Measurements from ENCODE around the gene NTHL1.

GRCh38 chr16:2083876-2084780 lies 36.5 kb upstream of the NTHL1 start:
- no peak for TF ChIP-seq ZNF133 (tag by site-specific recombination; IDR thresholded peaks at IDR 0.05)
- no peak for TF ChIP-seq ZNF211 (tag by site-specific recombination; IDR thresholded peaks at IDR 0.05; ENCODE audit: low read depth)
- TF ChIP-seq ZNF837 (tag by site-specific recombination; IDR thresholded peaks at IDR 0.05) = no peak
- no peak for TF ChIP-seq YY1 (tag by site-specific recombination; IDR thresholded peaks at IDR 0.05)
- no peak for TF ChIP-seq CTCF (tag by site-specific recombination; IDR thresholded peaks at IDR 0.05)
- TF ChIP-seq SALL2 (tag by site-specific recombination; IDR thresholded peaks at IDR 0.05; ENCODE audit: borderline replicate concordance) = no peak
- TF ChIP-seq ZNF175 (tag by site-specific recombination; IDR thresholded peaks at IDR 0.05) = no peak
- no peak for TF ChIP-seq TCF7L2 (IDR thresholded peaks at IDR 0.05; ENCODE audit: borderline replicate concordance, low read depth, low read length)
- no peak for TF ChIP-seq KLF17 (tag by site-specific recombination; IDR thresholded peaks at IDR 0.05)
- no peak for TF ChIP-seq ZNF416 (tag by site-specific recombination; IDR thresholded peaks at IDR 0.05)
- no peak for TF ChIP-seq ZNF274 (IDR thresholded peaks at IDR 0.05; ENCODE audit: low read length)
- no peak for TF ChIP-seq ZNF274 (tag by site-specific recombination; IDR thresholded peaks at IDR 0.05; ENCODE audit: borderline replicate concordance)
- TF ChIP-seq, protein P1, sequence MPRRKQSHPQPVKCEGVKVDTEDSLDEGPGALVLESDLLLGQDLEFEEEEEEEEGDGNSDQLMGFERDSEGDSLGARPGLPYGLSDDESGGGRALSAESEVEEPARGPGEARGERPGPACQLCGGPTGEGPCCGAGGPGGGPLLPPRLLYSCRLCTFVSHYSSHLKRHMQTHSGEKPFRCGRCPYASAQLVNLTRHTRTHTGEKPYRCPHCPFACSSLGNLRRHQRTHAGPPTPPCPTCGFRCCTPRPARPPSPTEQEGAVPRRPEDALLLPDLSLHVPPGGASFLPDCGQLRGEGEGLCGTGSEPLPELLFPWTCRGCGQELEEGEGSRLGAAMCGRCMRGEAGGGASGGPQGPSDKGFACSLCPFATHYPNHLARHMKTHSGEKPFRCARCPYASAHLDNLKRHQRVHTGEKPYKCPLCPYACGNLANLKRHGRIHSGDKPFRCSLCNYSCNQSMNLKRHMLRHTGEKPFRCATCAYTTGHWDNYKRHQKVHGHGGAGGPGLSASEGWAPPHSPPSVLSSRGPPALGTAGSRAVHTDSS (tag by site-specific recombination; IDR thresholded peaks at IDR 0.05) = no peak
- TF ChIP-seq ZNF600 (tag by site-specific recombination; IDR thresholded peaks at IDR 0.05) = no peak
- no peak for TF ChIP-seq ZNF302 (tag by site-specific recombination; IDR thresholded peaks at IDR 0.05; ENCODE audit: low read depth)
